Stimulated activated naive B cell treated with anti-CD40 and anti-IgM and Interleukin-4, amounts not matched to agents 10 μg/mL and 1 μg/mL and 100 μg/mL, for 72 hours (primary cell): Measurements from ENCODE around the gene GUCA2A.

Experiments
- ATAC-seq, 2 donors: fragments of 150-1000 bp; cut with Tn5 transposase; replicated peaks; 2 replicates each; pipeline ENCODE4 v1.10.0; 2021; ENCODE audit warnings: moderate library complexity in 1 of 2
- DNase-seq: peaks from one replicate; pipeline ENCODE4 v3.0.0; 2021
- H3K27ac Mint-ChIP-seq: one replicate; pipeline ENCODE4 v1.8.0; 2022; ENCODE audit warnings: mild to moderate bottlenecking, mixed read lengths
- H3K27me3 Mint-ChIP-seq, 2 donors: one replicate each; pipeline ENCODE4 v1.8.0; 2022; ENCODE audit warnings: mixed read lengths in 2 of 2
- H3K36me3 Mint-ChIP-seq, 2 donors: one replicate each; pipeline ENCODE4 v1.8.0; 2022; ENCODE audit warnings: mixed read lengths in 2 of 2, mild to moderate bottlenecking in 1 of 2
- H3K4me1 Mint-ChIP-seq, 2 donors: one replicate each; pipeline ENCODE4 v1.8.0; 2022; ENCODE audit warnings: mixed read lengths in 2 of 2, mild to moderate bottlenecking in 1 of 2
- H3K4me3 Mint-ChIP-seq, 2 donors: one replicate each; pipeline ENCODE4 v1.8.0; 2022; ENCODE audit warnings: mild to moderate bottlenecking in 2 of 2, mixed read lengths in 2 of 2, moderate library complexity in 1 of 2
- H3K9me3 Mint-ChIP-seq, 2 donors: one replicate each; pipeline ENCODE4 v1.8.0; 2022; ENCODE audit warnings: mixed read lengths in 2 of 2, mild to moderate bottlenecking in 1 of 2

GUCA2A gene

DNA sequence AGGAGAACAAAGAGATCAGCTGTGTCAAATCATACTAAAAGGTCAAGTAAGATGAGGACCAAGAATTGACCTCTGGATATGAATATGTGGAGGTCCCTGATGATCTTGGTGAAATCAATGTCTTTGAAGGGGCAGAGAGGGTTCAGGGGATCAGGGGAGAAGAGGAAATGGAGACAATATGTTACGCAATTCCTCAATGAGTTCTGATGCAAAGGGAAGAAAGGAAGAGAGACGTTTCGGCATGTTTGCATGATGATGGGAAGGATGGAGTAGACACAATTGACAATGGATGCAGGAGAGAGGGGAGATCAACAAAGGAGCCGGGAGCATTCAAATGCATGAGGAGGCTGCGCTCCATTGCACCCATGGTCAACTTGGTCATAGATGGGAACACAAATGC is 47.3 kb downstream of the GUCA2A start:
- Mint-ChIP-seq H3K36me3 (no peaks in the 10 kb centered on the region), H3K4me3 (no peak overlapping the region), H3K27ac (no peak overlapping the region), H3K4me1 (no peaks in the 10 kb centered on the region), H3K27me3 (peaks cover 30% of the 10 kb centered on the region in 2 donors), H3K9me3 (peaks cover 0 to 4% of the 10 kb centered on the region in 2 donors)
- DNase-seq (no peak), ATAC-seq (no peak)

DNA sequence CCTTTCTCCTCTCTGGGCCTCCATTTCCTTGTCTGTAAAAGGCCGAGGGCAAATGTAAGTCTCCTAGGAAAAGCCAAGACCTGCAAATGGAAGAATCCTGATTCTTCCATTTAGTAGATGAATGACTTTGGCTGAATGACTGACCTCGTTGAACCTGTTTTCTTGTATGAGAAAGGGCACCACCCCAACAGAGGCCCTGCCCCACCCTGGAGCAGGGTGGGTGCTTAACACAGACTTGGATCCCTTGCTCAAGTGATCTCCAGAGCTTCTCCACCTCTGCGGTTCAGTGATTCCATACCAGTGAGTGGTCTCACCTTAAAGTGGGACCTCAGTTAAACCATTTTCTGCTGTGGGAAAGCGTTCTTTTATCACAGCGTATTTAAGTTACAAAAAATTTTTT is 50.3 kb downstream of the GUCA2A start:
- Mint-ChIP-seq H3K4me1 (no peaks in the 10 kb centered on the region), H3K36me3 (no peaks in the 10 kb centered on the region), H3K27me3 (peaks cover 24 to 30% of the 10 kb centered on the region in 2 donors), H3K27ac (no peak overlapping the region), H3K4me3 (no peak overlapping the region), H3K9me3 (no peaks in the 10 kb centered on the region)
- DNase-seq: no peak
- ATAC-seq: no peak
